Prostate gland (tissue), 2 donors: Measurements from ENCODE around the gene UMPS.

ENCODE experiments used
- POLR2AphosphoS5 ChIP-seq: sonication (generic); formaldehyde crosslinking; IDR thresholded peaks from one replicate; pipeline ENCODE4 v1.6.1; 2017; ENCODE audit warnings: antibody characterized with exemption
- TF ChIP-seq, protein P1 (sequence below), 4 experiments: fragments of 200-600 bp in 2 of 4; fragments of 450-650 bp in 2 of 4; sonication (generic) in 2 of 4; IDR thresholded peaks; 1 replicate in 3 of 4; 2 replicates in 1 of 4; pipeline ENCODE4 v1.5.1; 2016 to 2019; ENCODE audit warnings: antibody characterized with exemption in 4 of 4, mild to moderate bottlenecking in 2 of 4, moderate library complexity in 2 of 4

DNA sequence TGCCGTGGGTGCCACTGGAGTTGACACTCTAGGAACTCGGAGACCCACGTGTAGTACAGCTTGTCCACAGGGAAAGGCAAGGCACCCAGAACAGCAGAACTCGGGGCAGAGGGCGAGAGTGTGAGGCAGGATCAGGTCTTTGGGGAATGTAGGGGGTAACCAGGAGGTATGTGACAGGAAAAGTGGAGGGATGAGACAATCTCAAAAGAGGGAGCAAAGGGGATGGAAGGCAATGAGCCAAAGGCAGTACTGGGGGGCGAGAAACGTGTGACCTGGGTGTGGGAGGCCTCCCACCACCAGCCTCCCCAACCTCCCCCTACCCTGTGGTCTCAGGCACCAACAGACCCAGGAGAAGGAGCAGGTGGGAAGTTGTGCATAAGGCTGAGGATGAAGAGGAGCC is 48.9 kb downstream of the UMPS start:
- TF ChIP-seq, protein P1, sequence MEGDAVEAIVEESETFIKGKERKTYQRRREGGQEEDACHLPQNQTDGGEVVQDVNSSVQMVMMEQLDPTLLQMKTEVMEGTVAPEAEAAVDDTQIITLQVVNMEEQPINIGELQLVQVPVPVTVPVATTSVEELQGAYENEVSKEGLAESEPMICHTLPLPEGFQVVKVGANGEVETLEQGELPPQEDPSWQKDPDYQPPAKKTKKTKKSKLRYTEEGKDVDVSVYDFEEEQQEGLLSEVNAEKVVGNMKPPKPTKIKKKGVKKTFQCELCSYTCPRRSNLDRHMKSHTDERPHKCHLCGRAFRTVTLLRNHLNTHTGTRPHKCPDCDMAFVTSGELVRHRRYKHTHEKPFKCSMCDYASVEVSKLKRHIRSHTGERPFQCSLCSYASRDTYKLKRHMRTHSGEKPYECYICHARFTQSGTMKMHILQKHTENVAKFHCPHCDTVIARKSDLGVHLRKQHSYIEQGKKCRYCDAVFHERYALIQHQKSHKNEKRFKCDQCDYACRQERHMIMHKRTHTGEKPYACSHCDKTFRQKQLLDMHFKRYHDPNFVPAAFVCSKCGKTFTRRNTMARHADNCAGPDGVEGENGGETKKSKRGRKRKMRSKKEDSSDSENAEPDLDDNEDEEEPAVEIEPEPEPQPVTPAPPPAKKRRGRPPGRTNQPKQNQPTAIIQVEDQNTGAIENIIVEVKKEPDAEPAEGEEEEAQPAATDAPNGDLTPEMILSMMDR (IDR thresholded peaks at IDR 0.05) = no peak
- no peak for TF ChIP-seq POLR2AphosphoS5
